Measurements from ENCODE around the gene CMC1.

CMC1 gene

DNA sequence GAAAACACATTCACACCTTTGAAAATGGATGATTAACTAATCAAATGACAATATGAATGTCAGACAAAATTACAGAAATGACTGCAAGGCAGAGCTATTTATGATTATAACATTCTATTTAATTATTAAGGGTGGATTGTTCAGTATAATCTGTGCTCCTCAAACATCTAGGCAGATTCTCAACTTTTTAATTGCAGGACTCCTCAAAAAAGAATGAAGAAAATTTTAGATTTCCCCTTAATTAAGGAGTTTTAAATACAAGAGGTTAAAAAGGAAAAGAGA, 22.6 kb upstream of the CMC1 start:
- TF ChIP-seq, protein P1, sequence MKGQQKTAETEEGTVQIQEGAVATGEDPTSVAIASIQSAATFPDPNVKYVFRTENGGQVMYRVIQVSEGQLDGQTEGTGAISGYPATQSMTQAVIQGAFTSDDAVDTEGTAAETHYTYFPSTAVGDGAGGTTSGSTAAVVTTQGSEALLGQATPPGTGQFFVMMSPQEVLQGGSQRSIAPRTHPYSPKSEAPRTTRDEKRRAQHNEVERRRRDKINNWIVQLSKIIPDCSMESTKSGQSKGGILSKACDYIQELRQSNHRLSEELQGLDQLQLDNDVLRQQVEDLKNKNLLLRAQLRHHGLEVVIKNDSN (IDR thresholded peaks at IDR 0.05) = no peak
- TF ChIP-seq, protein P2, sequence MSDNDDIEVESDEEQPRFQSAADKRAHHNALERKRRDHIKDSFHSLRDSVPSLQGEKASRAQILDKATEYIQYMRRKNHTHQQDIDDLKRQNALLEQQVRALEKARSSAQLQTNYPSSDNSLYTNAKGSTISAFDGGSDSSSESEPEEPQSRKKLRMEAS (IDR thresholded peaks at IDR 0.05) = no peak
- TF ChIP-seq EGR1 (IDR thresholded peaks at IDR 0.05) (no peak), EP300 (IDR thresholded peaks at IDR 0.05; ENCODE audit: borderline replicate concordance) (no peak), NFIC (IDR thresholded peaks at IDR 0.05) (no peak), RAD21 (IDR thresholded peaks at IDR 0.05; ENCODE audit: low read depth) (no peak)
- TF ChIP-seq, protein P3, sequence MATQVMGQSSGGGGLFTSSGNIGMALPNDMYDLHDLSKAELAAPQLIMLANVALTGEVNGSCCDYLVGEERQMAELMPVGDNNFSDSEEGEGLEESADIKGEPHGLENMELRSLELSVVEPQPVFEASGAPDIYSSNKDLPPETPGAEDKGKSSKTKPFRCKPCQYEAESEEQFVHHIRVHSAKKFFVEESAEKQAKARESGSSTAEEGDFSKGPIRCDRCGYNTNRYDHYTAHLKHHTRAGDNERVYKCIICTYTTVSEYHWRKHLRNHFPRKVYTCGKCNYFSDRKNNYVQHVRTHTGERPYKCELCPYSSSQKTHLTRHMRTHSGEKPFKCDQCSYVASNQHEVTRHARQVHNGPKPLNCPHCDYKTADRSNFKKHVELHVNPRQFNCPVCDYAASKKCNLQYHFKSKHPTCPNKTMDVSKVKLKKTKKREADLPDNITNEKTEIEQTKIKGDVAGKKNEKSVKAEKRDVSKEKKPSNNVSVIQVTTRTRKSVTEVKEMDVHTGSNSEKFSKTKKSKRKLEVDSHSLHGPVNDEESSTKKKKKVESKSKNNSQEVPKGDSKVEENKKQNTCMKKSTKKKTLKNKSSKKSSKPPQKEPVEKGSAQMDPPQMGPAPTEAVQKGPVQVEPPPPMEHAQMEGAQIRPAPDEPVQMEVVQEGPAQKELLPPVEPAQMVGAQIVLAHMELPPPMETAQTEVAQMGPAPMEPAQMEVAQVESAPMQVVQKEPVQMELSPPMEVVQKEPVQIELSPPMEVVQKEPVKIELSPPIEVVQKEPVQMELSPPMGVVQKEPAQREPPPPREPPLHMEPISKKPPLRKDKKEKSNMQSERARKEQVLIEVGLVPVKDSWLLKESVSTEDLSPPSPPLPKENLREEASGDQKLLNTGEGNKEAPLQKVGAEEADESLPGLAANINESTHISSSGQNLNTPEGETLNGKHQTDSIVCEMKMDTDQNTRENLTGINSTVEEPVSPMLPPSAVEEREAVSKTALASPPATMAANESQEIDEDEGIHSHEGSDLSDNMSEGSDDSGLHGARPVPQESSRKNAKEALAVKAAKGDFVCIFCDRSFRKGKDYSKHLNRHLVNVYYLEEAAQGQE (IDR thresholded peaks at IDR 0.05; ENCODE audit: low read depth) = no peak

DNA sequence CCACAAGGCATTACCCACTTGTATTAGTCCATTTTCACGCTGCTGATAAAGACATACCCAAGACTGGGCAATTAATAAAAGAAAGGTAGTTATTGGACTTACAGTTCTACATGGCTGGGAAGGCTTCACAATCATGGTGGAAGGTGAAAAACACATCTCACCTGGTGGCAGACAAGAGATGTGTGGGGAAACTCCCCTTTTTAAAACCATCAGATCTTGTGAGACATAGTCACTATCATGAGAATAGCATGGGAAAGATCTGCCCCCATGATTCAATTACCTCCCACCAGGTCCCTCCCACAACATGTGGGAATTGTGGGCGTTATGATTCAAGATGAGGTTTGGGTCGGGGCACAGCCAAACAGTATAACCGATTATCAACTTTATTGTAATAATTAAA, 17.0 kb upstream of the CMC1 start:
- TF ChIP-seq CEBPB (IDR thresholded peaks at IDR 0.05) (no peak), NFIC (IDR thresholded peaks at IDR 0.05) (no peak), TEAD4 (IDR thresholded peaks at IDR 0.05) (no peak), EP300 (IDR thresholded peaks at IDR 0.05; ENCODE audit: borderline replicate concordance) (no peak), ZBTB7A (IDR thresholded peaks at IDR 0.05; ENCODE audit: low read depth) (no peak), FOXM1 (IDR thresholded peaks at IDR 0.05; ENCODE audit: borderline replicate concordance, low read depth) (no peak), YY1 (IDR thresholded peaks at IDR 0.05; ENCODE audit: low read depth) (no peak), EGR1 (IDR thresholded peaks at IDR 0.05) (no peak), TCF12 (IDR thresholded peaks at IDR 0.05; ENCODE audit: low read depth) (no peak), CREB1 (IDR thresholded peaks at IDR 0.05; ENCODE audit: low read depth) (no peak), RAD21 (IDR thresholded peaks at IDR 0.05; ENCODE audit: low read depth) (no peak), TAF1 (IDR thresholded peaks at IDR 0.05; ENCODE audit: low read depth) (no peak)
- TF ChIP-seq, protein P1 (IDR thresholded peaks at IDR 0.05) = no peak
- TF ChIP-seq, protein P3 (IDR thresholded peaks at IDR 0.05; ENCODE audit: low read depth) = no peak
- TF ChIP-seq, protein P2 (IDR thresholded peaks at IDR 0.05) = no peak

DNA sequence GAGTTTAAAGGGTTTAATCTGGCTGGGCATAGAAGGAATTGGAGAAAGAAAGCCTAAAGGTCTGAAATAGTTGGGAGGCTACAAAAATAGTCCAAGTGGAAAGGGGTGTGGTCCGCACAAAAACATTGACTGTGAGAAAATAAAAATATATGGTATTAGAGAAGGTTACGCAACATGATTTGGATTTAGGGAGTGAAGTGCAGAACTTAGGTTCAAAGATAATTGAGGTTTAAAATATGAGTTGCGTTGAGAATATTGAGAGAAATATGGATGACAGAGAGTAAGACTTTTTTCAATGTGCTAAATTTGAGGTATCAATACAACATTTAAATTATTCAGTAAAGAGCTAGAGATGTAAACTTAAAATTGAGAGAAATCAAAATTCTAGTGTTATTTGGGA, 15.4 kb upstream of the CMC1 start:
- TF ChIP-seq EP300 (IDR thresholded peaks at IDR 0.05; ENCODE audit: borderline replicate concordance) = no peak
- 0 out of 2 replicates have a peak, but pooled peaks have one; percentile 19 for TF ChIP-seq CEBPB (IDR thresholded peaks at IDR 0.05)
- TF ChIP-seq, protein P1 (IDR thresholded peaks at IDR 0.05) = no peak
- no peak for TF ChIP-seq RAD21 (IDR thresholded peaks at IDR 0.05; ENCODE audit: low read depth)

DNA sequence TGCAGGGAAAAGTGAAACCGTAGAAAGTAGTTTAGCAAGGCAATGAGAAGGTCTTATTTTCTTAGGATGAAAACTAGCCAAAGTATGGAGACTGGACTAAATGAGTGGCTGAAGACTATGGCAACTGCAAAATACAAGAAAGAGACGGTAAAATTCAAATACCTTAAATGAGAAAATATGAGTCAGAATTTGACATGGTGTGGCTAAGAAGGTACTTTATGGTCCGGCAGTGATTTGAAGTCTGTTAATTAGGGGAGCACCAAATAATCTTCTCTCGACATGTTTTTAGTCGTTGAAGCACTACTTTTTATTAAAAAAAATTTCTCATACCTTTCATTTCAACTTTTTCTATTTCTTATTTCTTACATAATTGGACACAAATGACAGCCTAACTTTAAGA, 12.8 kb upstream of the CMC1 start:
- TF ChIP-seq YY1 (IDR thresholded peaks at IDR 0.05; ENCODE audit: low read depth) (no peak), TEAD4 (IDR thresholded peaks at IDR 0.05) (no peak), NFIC (IDR thresholded peaks at IDR 0.05) (no peak), EGR1 (IDR thresholded peaks at IDR 0.05) (no peak), EP300 (IDR thresholded peaks at IDR 0.05; ENCODE audit: borderline replicate concordance) (no peak), ZBTB7A (IDR thresholded peaks at IDR 0.05; ENCODE audit: low read depth) (no peak), RAD21 (IDR thresholded peaks at IDR 0.05; ENCODE audit: low read depth) (no peak), CEBPB (IDR thresholded peaks at IDR 0.05) (no peak), FOXM1 (IDR thresholded peaks at IDR 0.05; ENCODE audit: borderline replicate concordance, low read depth) (no peak), TCF12 (IDR thresholded peaks at IDR 0.05; ENCODE audit: low read depth) (no peak), CREB1 (IDR thresholded peaks at IDR 0.05; ENCODE audit: low read depth) (no peak), TAF1 (IDR thresholded peaks at IDR 0.05; ENCODE audit: low read depth) (no peak)
- TF ChIP-seq, protein P3 (IDR thresholded peaks at IDR 0.05; ENCODE audit: low read depth) = no peak
- TF ChIP-seq, protein P1 (IDR thresholded peaks at IDR 0.05) = no peak
- TF ChIP-seq, protein P2 (IDR thresholded peaks at IDR 0.05) = no peak

Measured in Ishikawa (cell line).